ENCODE measurements around the gene RNF8.

The RNF8 gene

GRCh38 chr6:37362101-37362828 lies 8.5 kb downstream of the RNF8 start:
- no peak for DNase-seq

DNA sequence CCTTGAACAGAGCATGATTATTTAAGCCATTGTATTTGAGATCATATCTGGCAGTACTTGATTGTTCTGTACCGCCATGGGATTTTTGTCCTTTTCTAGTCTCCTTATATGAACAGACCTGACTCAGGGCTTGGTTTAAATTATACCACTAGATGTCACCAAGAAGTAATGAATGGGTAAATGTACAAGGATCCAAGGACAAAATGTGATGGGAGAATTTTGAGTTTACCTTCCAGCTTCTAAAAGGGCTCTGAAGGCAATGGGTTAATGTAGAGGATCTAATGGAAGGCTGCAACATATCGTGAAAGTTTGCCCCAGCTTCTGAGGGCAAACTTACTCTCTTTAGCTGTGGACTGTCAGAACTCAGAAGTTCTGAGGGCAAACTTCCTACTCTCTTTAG lies 12.0 kb downstream of the RNF8 start:
- DNase-seq = peak; percentile 31

- no peak for DNase-seq
Measured at GRCh38 chr6:37366910-37367309, 13.1 kb downstream of the RNF8 start.

GRCh38 chr6:37368961-37369320 lies 15.2 kb downstream of the RNF8 start:
- DNase-seq = no peak

GRCh38 chr6:37369321-37370201 lies 15.8 kb downstream of the RNF8 start:
- no peak for DNase-seq

DNA sequence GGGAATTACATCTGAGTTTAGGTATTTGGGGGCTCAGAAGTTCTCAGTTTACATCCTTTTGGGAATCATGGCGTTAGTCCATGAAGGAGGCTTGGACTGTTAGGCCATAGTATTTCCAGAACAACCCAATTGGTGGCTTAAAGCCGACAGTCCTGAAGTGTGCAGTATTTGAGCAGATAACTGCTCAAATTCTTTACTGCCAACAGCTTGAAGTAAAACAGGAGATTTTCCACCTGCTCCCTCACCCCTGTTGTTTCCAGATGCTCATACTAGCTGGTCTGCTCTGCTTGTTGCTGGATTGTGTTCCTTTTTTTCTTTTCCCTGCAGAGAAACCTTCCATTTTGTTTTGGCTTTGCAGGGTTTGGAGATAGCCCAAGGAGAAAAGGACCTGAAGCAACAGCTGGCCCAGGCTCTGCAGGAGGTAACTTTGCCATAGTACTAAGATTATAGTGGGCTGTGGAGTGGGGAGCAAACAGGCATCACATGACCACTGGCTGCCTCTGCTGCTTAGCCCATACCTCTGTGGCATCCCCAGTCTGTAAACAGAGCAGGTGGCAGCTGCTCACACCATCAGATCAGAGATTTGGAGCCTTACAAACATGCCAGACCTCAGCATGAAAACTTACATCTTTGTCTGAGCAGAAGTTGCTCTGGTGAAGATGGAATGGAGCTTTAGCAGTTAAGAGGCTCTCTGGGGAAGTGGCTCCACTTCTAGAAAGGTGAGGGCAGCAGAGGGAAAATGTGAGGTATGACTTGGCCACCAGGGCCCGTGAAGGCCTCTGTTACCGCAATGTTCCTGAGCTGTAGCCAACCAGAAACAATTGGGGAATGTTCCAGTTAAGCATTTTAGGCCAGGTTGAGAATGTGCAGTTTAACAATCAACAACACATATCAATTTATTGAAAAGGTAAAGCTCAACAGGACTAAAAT lies 17.6 kb downstream of the RNF8 start:
- no peak for DNase-seq

DNA sequence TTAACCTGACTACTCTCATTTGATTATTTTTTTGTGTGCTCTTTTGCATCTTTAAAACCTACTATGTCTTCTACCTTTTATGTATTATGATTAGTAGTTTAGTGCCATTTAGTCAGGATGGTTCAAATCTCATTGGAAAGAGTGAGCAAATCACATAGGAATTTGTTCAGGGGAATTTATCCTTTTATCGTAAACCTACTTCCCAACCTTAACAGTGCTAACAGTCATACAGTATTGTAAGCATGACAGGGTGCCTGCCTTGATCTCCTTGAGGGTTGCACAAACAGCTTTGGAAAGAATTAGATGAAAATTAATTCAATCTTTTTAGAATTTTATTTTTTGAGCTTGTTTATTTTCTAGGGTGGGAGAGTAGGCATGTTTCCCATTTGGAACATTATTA lies 18.3 kb downstream of the RNF8 start:
- no peak for DNase-seq

- peak; percentile 19 for DNase-seq
Measured at GRCh38 chr6:37373822-37374471, 20.2 kb downstream of the RNF8 start.

GRCh38 chr6:37375376-37375775 lies 21.6 kb downstream of the RNF8 start:
- DNase-seq = no peak

- no peak for DNase-seq
Measured at GRCh38 chr6:37376078-37376743, 22.4 kb downstream of the RNF8 start.

DNA sequence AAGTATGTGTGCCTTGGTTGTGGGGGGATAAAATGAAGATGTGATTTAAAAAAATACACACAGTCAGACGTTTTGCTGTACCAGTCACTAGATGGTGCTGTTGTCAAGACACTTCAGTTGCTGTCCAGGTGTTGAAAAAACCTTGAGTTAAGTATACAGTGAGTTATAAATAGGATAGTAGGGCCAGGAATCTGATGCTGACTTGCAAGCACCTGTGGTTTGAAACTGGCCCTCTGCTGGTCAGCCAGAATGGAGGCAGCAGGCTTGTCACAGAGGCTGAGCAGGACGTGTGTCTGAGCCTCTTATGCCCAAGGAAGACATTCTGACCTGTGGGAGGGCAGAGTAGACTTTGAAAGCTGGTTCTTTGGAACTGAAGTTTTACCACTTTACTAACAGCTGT lies 27.8 kb downstream of the RNF8 start:
- DNase-seq = peak; percentile 53

- no peak for DNase-seq
Measured at GRCh38 chr6:37382994-37383765, 29.4 kb downstream of the RNF8 start.

DNA sequence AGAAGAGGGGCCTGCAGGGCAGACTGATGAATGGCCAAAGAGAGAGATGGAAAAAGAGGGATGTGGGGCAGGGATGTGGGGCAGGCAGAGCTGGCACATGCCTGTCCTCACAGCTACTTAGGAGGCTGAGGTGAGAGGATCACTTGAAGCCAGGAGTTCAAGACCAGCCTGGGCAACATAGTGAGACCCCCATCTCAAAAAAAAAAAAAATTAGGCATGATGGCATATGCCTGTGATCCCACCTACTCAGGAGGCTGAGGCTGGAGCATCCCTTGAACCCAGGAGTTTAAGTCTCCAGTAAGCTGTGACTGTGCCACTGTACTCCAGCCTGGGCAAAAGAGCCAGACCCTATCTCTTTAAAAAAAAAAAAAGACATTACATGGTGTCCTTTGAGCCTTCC lies 34.8 kb downstream of the RNF8 start:
- no peak for DNase-seq

- DNase-seq = no peak
Measured at GRCh38 chr6:37389857-37390256, 36.1 kb downstream of the RNF8 start.

DNA sequence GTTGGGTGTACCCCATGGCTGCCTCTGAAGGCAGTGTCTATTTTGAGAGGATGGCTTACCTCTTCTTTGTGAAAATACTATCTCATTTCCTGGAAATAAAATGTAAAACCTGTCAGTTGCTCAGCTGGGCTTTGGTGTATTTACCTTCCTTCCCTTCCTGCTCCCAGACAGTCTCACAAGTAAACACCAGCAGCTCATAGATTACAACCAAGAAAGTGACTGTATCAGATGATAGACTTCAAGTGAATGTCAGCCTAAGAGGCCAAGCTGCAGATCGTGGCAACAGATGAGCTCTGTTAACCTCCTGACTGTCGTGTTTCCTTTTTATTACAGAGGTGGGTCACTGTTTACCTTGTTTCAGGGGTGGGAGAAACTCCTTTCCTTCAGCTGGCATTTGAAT lies 37.3 kb downstream of the RNF8 start:
- no peak for DNase-seq

- no peak for DNase-seq
Measured at GRCh38 chr6:37392821-37393220, 39.0 kb downstream of the RNF8 start.

DNA sequence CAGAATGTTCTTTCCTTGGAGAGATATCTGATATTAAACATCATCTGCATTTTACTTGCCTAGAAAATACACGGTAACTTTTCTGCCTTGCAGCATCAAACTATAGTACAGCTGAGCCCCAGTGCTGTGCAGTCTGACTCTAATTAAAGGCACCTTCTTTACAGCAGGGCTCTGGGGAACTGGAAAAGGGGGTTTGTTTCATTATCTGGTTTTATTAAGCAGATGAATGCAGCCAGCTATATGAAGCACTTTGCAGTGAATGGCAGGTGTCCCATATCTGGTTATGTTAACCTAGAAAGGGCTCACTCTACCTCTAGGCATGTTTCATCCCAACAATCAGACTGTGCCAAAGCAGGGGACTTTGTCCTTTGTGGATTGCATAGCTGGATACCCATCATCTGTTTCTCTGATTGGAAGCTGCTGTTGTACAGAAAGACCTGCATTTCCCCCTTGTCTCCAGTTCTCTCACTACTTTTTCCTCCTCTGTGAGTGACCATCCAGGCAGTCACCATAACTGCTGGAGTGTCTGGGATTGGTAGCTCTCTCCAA lies 39.7 kb downstream of the RNF8 start:
- DNase-seq = no peak

- DNase-seq = peak; percentile 86
Measured at GRCh38 chr6:37396571-37397180, 42.9 kb downstream of the RNF8 start.

GRCh38 chr6:37399131-37399530 lies 45.3 kb downstream of the RNF8 start:
- no peak for DNase-seq

GRCh38 chr6:37399795-37400490 lies 46.2 kb downstream of the RNF8 start:
- no peak for DNase-seq
